ENCODE results near the gene DNAH2.

DNA sequence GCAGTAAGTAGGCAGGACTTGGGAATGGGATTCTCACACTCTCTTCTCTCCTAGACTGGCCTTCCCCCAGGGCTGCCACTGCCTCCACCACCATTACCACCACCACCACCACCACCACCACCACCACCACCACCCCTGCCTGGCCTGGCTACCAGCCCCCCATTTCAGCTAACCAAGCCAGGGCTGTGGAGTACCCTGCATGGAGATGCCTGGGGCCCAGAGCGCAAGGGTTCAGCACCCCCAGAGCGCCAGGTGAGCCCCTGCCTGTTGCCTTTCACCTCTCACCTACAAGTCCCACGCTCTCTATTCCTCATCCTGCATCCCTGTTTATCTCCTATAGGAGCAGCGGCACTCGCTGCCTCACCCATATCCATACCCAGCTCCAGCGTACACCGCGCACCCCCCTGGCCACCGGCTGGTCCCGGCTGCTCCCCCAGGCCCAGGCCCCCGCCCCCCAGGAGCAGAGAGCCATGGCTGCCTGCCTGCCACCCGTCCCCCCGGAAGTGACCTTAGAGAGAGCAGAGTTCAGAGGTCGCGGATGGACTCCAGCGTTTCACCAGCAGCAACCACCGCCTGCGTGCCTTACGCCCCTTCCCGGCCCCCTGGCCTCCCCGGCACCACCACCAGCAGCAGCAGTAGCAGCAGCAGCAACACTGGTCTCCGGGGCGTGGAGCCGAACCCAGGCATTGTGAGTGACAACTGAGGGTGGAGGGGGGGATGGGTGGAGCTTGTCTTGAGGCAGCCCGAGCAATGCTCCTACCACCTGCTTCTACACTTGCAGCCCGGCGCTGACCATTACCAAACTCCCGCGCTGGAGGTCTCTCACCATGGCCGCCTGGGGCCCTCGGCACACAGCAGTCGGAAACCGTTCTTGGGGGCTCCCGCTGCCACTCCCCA lies 129.5 kb downstream of the DNAH2 start:
- TF ChIP-seq, protein P1, sequence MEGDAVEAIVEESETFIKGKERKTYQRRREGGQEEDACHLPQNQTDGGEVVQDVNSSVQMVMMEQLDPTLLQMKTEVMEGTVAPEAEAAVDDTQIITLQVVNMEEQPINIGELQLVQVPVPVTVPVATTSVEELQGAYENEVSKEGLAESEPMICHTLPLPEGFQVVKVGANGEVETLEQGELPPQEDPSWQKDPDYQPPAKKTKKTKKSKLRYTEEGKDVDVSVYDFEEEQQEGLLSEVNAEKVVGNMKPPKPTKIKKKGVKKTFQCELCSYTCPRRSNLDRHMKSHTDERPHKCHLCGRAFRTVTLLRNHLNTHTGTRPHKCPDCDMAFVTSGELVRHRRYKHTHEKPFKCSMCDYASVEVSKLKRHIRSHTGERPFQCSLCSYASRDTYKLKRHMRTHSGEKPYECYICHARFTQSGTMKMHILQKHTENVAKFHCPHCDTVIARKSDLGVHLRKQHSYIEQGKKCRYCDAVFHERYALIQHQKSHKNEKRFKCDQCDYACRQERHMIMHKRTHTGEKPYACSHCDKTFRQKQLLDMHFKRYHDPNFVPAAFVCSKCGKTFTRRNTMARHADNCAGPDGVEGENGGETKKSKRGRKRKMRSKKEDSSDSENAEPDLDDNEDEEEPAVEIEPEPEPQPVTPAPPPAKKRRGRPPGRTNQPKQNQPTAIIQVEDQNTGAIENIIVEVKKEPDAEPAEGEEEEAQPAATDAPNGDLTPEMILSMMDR (IDR thresholded peaks at IDR 0.05; ENCODE audit: poor library complexity) = no peak
- no peak for TF ChIP-seq EZH2 (IDR thresholded peaks at IDR 0.05; ENCODE audit: borderline replicate concordance)

Measured in hepatocyte (in vitro differentiated cells).